ENCODE results near the gene SH3GLB2.
"Not testable (repeated sequence)": the region's sequence is repeated elsewhere in the genome, so short reads cannot be mapped to it uniquely, and the experiment has no call there.

SH3GLB2 gene

GRCh38 chr9:129053020-129053419 is 24.9 kb upstream of the SH3GLB2 start:
- no peak for DNase-seq (ENCODE audit: low read depth)

DNA sequence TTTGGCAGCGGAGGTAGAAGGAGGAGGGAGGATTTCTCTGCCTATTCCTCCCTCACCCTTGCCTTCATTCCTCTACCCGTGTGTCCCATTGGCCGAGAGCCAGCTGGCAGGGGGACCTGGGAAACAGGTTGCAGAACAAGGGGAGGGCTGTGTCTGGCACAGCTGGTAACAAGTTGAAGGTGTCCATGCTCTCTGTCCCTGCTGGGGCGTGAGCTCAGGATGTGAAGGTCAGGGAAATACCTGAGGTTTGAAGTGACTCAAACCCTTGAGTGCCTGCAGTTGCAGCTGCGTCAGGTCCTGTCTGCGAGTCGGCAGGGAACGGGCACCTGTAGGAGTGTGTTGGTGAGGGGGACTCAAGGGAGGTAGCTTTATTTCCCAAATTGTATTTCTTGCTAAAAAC is 24.5 kb upstream of the SH3GLB2 start:
- DNase-seq (ENCODE audit: low read depth), result no peak

- DNase-seq (ENCODE audit: low read depth), result no peak
Observed at GRCh38 chr9:129042016-129042415, 13.9 kb upstream of the SH3GLB2 start.

- DNase-seq (ENCODE audit: low read depth), result no peak
Observed at GRCh38 chr9:129040113-129040643, 12.0 kb upstream of the SH3GLB2 start.

DNA sequence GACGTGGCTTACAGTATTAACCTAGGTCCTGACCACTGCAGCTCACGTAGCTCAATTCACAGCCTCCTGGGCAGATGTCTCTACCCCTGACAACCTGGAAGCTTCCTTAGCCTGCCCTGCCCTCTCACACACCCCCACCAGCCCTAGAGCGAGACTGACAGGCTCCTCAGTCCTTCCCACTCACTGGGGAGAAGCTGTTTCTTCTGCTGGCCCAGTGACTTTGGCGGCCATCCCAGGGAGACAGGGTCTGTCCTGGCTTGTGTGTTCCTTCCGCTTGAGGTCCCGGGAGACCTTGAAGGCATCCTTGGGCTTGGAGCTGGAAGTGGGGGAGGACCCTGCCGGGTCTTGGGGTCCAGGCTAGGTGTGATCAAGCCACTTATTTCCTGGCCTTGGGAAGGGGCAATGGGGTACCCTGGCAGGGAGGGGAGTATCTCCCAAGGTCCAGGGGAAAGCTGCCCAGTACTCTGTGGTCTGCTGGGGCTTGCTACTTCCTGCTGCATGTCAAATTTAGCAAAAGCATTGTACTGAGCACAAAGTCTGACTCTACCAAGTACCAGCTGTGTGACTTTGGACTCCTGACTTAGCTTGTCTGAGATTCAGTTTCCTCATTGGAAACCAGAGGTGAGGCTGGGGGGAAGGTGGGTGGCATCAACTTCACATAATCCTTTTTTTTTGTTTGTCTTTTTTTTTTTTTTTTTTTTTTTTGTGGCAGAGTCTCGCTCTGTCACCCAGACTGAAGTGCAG is 10.2 kb upstream of the SH3GLB2 start:
- no peak for DNase-seq (ENCODE audit: low read depth)

- DNase-seq (ENCODE audit: low read depth), result no peak
Observed at GRCh38 chr9:129037767-129038098, 9.6 kb upstream of the SH3GLB2 start.

DNA sequence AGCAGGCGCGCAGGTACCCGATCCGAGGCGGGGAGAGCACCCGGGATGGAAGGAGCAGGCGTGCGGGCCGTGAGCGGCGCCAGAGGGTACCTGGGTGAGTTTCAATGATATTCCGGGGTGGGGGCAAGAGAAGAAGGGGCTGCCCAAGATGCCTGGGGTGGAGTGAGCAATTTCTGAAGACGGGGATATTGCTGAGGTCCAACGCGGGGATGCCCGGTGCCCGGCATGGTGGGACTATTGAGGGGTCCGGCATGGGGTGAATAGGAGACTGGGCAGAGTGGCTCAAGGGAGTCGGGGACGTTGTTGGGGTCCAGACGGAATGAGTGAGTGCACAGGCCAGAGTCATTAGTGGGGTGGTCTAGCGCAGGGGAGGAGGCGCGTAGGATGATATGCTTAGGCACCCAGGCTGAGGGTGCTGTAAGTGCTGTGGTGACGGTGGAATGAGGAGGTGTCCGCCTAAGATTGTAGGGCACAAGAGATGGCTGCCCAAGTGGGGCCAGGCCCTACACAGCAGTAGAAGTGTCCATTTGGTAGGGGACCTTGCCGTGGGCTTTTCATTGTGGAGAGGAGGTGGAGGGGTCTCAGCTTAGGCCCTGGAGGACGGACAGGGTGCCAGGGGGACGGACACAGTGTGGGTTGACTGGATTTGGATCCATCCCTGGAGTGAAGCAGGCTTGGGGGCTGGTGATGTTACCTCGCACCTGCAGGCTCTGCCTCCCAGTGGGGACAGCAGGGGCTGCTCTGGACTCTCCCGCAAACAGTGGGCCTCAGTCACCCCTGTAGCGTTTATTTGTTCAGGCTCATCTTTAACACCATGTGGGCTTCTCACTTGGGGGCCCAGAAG is 9.0 kb upstream of the SH3GLB2 start:
- no peak for DNase-seq (ENCODE audit: low read depth)

DNA sequence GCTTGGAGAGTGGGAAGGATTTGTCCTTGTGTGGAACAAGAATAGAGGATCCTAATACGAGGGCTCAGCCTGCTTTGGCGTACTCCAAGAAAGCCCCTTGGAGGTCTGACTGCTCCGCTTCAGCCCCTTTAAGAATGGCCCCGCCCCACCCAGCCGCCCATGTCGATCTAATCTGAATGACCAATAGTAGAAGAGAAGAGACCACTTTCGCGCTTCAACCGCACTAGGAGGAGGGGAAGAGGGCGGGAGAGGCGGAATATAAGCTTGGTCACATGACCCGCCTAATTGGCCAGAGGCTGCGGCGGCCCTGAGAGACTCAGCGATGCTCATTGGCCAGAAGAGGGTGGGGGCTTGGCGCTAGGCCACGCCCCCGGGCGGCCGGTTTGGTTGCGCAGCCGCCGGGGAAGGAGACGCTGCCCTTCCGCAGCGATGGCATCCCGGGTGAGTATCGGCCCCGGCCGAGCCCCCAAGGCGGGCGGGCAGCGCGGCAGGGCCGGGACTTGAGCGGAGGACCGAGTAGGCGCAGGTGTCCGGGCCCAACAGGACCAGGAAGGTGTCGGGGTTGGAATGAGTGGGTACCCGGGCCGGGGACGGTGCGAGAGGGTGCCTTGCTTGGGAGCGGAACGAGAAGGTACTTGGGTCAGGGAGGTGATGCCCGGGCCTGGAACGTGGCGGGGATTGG is 8.3 kb upstream of the SH3GLB2 start, which contains the start of gene MIGA2:
Gene MIGA2 (plus strand): TSS at position 386 of the 682 bp plus-strand sequence. CDS start 3,969 bp downstream, outside the sequence.
- peak; percentile 94 for DNase-seq (ENCODE audit: low read depth)

DNA sequence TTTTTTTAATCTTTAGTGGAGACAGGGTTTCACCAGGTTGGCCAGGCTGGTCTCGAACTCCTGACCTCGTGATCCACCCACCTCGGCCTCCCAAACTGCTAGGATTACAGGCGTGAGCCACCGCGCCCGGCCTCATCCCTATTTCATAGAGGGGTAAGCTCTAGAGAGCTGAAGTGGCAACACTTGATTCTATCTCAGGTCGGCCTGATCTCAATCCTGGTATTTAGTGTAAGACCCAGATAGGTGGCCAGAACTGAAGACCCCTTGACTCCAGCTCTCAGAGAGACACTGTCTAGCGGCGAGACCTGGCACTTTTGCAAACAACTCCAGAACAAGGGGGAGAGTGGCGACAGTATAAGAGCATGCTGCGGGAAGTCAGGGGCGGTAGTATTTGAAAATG is 7.7 kb upstream of the SH3GLB2 start:
- DNase-seq (ENCODE audit: low read depth), result not testable (repeated sequence)

- no peak for DNase-seq (ENCODE audit: low read depth)
Observed at GRCh38 chr9:129033216-129033615, 5.1 kb upstream of the SH3GLB2 start.

GRCh38 chr9:129032541-129033159 is 4.5 kb upstream of the SH3GLB2 start:
- no peak for DNase-seq (ENCODE audit: low read depth)

DNA sequence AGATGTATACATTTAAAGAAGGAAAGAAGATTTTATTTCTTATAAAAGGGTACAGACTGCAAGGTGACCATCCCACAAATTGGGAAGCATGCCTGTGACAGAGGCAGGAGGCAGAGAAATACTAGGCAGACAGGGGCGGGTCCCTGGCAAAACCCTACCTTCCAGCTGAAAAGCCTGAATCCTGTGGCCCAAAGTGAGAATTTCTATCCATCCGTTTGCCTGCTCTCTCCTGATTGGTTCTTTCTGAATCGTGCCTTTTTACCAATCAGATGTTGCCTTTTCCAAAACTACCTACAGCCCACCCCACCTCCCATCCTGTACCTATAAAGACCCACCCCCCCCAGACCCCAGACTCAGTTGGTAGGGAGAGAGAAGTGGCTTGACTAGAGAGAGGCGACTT is 3.4 kb upstream of the SH3GLB2 start:
- DNase-seq (ENCODE audit: low read depth), result no peak

GRCh38 chr9:129030191-129030590 is 2.1 kb upstream of the SH3GLB2 start:
- no peak for DNase-seq (ENCODE audit: low read depth)

GRCh38 chr9:129027685-129028191 is 393 bp downstream of the SH3GLB2 start:
- no peak for DNase-seq (ENCODE audit: low read depth)

DNA sequence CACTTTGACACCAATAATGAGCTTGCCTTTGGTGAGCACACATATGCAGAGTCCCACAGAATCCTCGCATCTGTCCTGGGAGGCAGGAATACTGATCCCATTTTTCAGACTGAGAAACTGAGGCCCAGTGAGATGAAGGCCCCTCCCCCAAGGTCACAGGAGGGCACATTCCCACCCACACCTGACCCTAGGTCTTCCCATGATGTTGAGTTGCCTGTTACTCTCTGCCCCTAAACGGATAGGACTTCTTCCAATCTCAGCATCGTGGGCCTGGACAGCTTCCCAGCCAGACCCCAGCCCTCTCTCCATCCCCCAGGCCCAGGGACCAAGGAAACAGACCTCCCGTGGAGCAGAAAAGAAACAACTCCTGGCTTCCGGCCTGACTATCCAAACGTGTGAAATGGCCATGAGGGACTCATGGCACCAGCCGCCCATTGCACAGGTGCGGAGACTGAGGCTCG is 877 bp downstream of the SH3GLB2 start:
- DNase-seq (ENCODE audit: low read depth), result no peak

DNA sequence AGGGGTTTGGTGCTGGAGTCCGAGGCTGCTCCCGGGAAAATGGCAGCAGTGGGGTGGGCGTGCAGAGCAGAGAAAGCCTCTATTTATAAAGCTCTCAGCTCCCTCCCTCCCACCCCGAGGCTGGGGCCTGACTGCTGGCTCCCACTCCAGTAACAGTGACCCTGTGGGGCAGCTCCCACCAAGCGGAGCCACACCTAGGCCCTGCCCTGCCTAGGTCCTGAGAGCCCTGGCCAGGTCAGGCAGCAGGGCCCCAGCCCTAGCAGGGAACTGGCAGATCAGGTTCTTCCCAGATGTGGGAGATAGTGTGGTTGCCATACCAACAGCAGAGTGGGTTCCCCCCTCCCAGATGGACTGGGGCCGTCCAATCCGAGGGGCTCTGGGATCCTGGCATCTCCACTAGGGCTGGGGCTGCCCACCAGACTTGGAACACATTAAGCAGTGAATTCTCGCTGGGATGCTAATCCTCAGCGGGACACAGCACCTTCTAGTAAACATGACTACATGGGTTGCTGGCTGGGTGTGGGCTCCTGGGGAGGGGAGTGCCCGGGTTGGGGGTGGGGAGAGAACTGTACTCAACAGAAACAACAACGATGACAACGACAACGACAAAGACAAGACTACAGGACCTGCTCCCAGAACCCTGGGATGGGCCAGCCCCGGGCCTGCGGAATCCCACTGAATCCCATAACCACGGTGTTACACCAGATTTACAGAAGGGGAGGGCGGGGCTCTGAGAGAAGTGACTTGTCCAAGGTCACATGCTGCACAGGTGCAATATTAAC is 1.5 kb downstream of the SH3GLB2 start:
- DNase-seq (ENCODE audit: low read depth), result no peak

GRCh38 chr9:129023908-129024233 is 4.3 kb downstream of the SH3GLB2 start:
- DNase-seq (ENCODE audit: low read depth), result no peak

GRCh38 chr9:129023036-129023907 is 4.9 kb downstream of the SH3GLB2 start:
- no peak for DNase-seq (ENCODE audit: low read depth)

DNA sequence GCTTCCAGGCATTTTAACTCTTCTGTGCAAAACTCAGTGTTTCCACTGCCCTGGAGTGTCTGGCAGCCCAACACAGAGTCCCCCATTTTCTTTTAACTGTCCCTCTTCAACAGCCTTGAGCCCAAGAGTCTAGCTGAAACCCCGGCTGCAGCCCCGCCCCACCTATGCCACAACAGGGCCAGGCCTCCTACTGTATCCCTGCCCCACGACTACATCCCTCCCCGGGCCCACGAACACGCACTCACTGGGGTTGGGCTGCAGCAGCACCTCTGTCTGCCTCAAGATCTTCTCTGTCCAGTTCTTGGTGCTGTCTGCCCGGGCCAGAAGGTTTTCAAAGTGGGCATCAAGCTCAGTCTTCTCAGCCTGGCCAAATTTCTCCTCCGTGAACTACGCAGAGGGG is 6.1 kb downstream of the SH3GLB2 start:
- DNase-seq (ENCODE audit: low read depth), result no peak

DNA sequence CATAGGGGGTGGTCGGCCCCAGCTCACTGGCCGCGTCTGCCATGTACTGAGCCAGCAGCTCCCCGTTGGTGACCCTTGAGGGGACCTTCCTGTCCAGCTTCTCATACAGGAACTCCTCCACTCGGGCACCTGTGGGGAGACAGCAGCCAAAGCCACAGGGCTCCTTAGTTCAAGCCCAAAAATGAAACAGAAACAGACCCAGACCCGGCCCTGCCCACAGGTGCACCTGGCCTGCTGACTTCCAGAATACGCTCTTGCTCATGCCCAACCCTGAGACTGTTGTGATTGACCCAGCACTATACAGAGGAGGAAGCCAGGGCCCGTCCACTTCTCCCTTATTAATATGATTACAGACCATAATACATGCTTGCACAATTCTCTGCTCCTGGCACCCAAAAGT is 7.0 kb downstream of the SH3GLB2 start:
- DNase-seq (ENCODE audit: low read depth), result no peak

Measured in HS-5 (cell line).